HS-5 (cell line): ENCODE results near the gene HDAC5.

ENCODE experiments used
- DNase-seq: peaks from one replicate; pipeline ENCODE4 v3.0.0-alpha.2; 2012; ENCODE audit warnings: low read depth

The HDAC5 gene

GRCh38 chr17:44029736-44030135 is 93.7 kb downstream of the HDAC5 start:
- no peak for DNase-seq
